Activated naive CD4-positive, alpha-beta T cell treated with anti-CD3 and anti-CD28 coated beads, Interleukin-2, amount 10 ng/mL, durations not matched to agents 7 days and 5 days (primary cell): Measurements from ENCODE around the gene SEMA4D.

Source experiments
- CTCF ChIA-PET: fragments of 350-600 bp; sonication (Branson Sonifier 250); formaldehyde crosslinking; loops from one replicate; lab custom pipeline; 2021; ENCODE audit warnings: antibody characterized with exemption; lab: Charles Lee
- DNase-seq: peaks from one replicate; pipeline ENCODE4 v3.0.0-alpha.2; 2020
- H3K27ac Mint-ChIP-seq: one replicate; pipeline ENCODE4 v1.8.0; 2021; ENCODE audit warnings: mild to moderate bottlenecking, moderate library complexity, mixed read lengths
- H3K27me3 Mint-ChIP-seq: one replicate; pipeline ENCODE4 v1.8.0; 2021; ENCODE audit warnings: mild to moderate bottlenecking, mixed read lengths
- H3K36me3 Mint-ChIP-seq: one replicate; pipeline ENCODE4 v1.8.0; 2021; ENCODE audit warnings: mixed read lengths
- H3K4me1 Mint-ChIP-seq: one replicate; pipeline ENCODE4 v1.8.0; 2021; ENCODE audit warnings: mixed read lengths
- H3K4me3 Mint-ChIP-seq: one replicate; pipeline ENCODE4 v1.8.0; 2021; ENCODE audit warnings: mild to moderate bottlenecking, moderate library complexity, mixed read lengths
- H3K9me3 Mint-ChIP-seq: one replicate; pipeline ENCODE4 v1.8.0; 2021; ENCODE audit warnings: mixed read lengths

Gene SEMA4D

DNA sequence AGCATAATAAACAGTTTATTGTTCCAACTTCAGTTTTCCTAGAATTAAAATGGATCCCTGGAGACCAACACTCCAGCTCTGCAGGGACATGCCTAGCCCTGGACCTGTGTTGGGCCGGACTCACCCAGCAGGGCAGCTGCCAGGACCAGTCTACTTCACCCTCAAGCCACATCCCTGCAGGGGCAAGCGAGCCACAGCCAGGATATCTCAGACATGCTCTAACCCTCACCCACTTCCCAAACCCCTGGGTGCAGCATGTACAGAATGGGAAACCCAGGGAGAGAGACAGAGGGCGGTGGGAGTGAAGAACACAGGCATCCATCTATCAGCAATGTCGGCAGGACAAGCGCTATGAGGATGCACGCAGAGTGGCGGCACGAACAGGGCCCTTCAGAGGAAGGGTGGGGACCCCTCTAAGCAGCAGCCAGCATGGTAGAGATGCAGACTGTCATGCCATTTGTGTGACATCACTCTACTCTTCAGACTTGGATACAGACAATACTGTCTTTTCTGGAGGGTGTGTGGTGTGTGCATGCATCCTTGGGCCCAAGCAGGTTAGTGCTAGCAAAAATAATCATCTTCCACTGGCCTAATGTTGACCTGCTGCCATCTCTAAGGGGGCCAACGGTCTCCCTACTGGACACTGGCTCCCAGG, 83.1 kb downstream of the SEMA4D start:
- Mint-ChIP-seq H3K9me3 (no peaks in the 10 kb centered on the region), H3K4me3 (no peak overlapping the region), H3K36me3 (peaks cover 75% of the 10 kb centered on the region)

GRCh38 chr9:89413963-89414638, 83.8 kb downstream of the SEMA4D start:
- H3K4me1 Mint-ChIP-seq = peaks cover 75% of the 10 kb centered on the region
- no peak overlapping the region for H3K4me3 Mint-ChIP-seq
- H3K27me3 Mint-ChIP-seq = no peaks in the 10 kb centered on the region
- H3K27ac Mint-ChIP-seq = peak overlapping the region; percentile 11
- CTCF ChIA-PET = no interaction called here
- DNase-seq = no peak
- peaks cover 74% of the 10 kb centered on the region for H3K36me3 Mint-ChIP-seq
- H3K9me3 Mint-ChIP-seq = no peaks in the 10 kb centered on the region

More for the DNA sequence above, 83.1 kb downstream of the SEMA4D start:
- H3K4me1 Mint-ChIP-seq = peaks cover 75% of the 10 kb centered on the region
- no peaks in the 10 kb centered on the region for H3K27me3 Mint-ChIP-seq
- CTCF ChIA-PET = no interaction called here
- no peak overlapping the region for H3K27ac Mint-ChIP-seq
- DNase-seq = no peak

DNA sequence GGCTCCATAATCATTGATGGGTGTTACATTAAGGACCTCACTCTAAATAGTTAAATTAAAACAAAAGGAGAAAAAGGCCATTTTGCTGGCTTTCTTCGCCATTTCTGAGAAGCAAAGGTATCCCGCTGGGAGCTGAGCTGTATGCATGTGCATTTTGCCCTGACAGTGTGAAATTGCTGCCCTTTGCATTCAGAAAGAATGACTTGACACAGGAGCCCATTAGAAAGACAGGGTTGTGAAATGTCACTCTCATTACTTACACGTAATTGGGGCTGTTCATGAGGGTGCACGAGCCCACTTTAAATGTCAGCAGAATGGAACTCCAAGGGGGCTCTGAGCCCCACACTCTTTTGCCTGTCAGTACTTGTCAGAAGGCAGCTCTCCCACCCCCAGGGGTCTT, 85.0 kb downstream of the SEMA4D start:
- Mint-ChIP-seq H3K27ac (no peak overlapping the region), H3K4me1 (peaks cover 75% of the 10 kb centered on the region), H3K9me3 (no peaks in the 10 kb centered on the region), H3K27me3 (no peaks in the 10 kb centered on the region), H3K4me3 (no peak overlapping the region), H3K36me3 (peaks cover 74% of the 10 kb centered on the region)
- CTCF ChIA-PET = no interaction called here
- DNase-seq = no peak

DNA sequence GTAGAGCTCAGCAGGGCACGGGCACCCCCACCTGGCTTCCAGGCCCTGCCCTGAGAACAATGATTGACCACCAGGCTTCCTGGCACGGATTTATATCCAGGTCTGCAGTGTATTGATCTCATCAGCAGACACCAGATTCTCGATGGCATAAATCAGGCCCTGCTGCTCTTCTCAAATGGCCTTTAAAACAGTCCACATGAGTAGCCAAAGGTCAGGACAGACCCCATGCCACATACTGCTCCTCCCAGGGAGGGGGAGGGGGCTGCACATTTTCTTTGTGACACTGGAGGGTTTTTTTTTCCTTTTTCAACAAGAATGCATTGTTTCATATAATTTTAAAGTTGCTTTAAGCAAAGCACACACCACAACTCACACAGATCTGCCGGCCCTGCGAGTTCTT, 85.4 kb downstream of the SEMA4D start:
- Mint-ChIP-seq H3K9me3 (peaks cover 3% of the 10 kb centered on the region), H3K27me3 (no peaks in the 10 kb centered on the region), H3K36me3 (peaks cover 73% of the 10 kb centered on the region), H3K4me1 (peaks cover 75% of the 10 kb centered on the region), H3K4me3 (no peak overlapping the region), H3K27ac (no peak overlapping the region)
- CTCF ChIA-PET = no interaction called here
- DNase-seq = no peak

DNA sequence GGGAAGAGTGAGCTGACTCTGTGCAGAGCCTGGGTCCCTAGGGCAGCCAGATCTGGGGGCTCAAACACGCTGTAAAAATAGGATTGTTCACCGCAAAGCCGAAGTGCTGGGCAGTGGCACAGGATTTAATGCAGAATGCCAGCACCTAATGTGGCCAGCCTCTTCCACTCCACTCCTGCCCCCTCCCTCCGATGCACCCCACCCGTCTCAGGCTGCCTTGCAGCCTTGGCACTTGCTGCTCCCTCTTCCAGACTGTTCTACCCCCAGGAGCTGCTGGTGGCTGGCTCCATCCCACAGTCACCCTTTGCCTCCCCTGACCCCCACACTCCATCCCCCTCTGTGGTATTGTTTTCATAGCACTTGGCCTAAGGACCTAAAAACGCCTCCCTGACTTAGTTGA, 86.2 kb downstream of the SEMA4D start:
- Mint-ChIP-seq H3K4me3 (no peak overlapping the region), H3K27me3 (no peaks in the 10 kb centered on the region), H3K4me1 (peaks cover 74% of the 10 kb centered on the region), H3K36me3 (peaks cover 72% of the 10 kb centered on the region), H3K27ac (peak overlapping the region; percentile 57), H3K9me3 (peaks cover 5% of the 10 kb centered on the region)
- CTCF ChIA-PET = interaction anchor here (0.9 to 5.9 kb wide), 2 partner anchors 16 to 137 kb away, joined by 5 to 30 read pairs; no protein-coding TSS in a partner anchor
- no peak for DNase-seq

- Mint-ChIP-seq H3K4me1 (peaks cover 78% of the 10 kb centered on the region), H3K27ac (peak overlapping the region; percentile 84), H3K4me3 (no peak overlapping the region), H3K9me3 (peaks cover 5% of the 10 kb centered on the region), H3K27me3 (no peaks in the 10 kb centered on the region), H3K36me3 (peaks cover 75% of the 10 kb centered on the region)
- peak; percentile 44 for DNase-seq
- CTCF ChIA-PET = interaction anchor here (0.8 to 5.9 kb wide), 7 partner anchors 12 to 138 kb away, joined by 3 to 30 read pairs (median 4); no protein-coding TSS in a partner anchor
Measured at GRCh38 chr9:89410641-89411350, 87.1 kb downstream of the SEMA4D start.

- CTCF ChIA-PET = interaction anchor here (0.8 to 5.9 kb wide), 6 partner anchors 12 to 139 kb away, joined by 3 to 30 read pairs (median 4); no protein-coding TSS in a partner anchor
- H3K36me3 Mint-ChIP-seq = peaks cover 74% of the 10 kb centered on the region
- DNase-seq = no peak
- H3K4me3 Mint-ChIP-seq = no peak overlapping the region
- H3K4me1 Mint-ChIP-seq = peaks cover 82% of the 10 kb centered on the region
- peak overlapping the region; percentile 84 for H3K27ac Mint-ChIP-seq
- H3K27me3 Mint-ChIP-seq = no peaks in the 10 kb centered on the region
- peaks cover 5% of the 10 kb centered on the region for H3K9me3 Mint-ChIP-seq
Measured at GRCh38 chr9:89410022-89410421, 87.9 kb downstream of the SEMA4D start.

- no peak for DNase-seq
- peak overlapping the region; percentile 37 for H3K4me3 Mint-ChIP-seq
- peak overlapping the region; percentile 89 for H3K27ac Mint-ChIP-seq
- H3K27me3 Mint-ChIP-seq = no peaks in the 10 kb centered on the region
- H3K36me3 Mint-ChIP-seq = peaks cover 70% of the 10 kb centered on the region
- peaks cover 5% of the 10 kb centered on the region for H3K9me3 Mint-ChIP-seq
- H3K4me1 Mint-ChIP-seq = peaks cover 82% of the 10 kb centered on the region
- CTCF ChIA-PET = interaction anchor here (1.8 to 5.9 kb wide), 2 partner anchors 18 to 25 kb away, joined by 4 to 30 read pairs; no protein-coding TSS in a partner anchor
Measured at GRCh38 chr9:89409466-89409865, 88.4 kb downstream of the SEMA4D start.

- DNase-seq = peak; percentile 85
- H3K4me1 Mint-ChIP-seq = peaks cover 84% of the 10 kb centered on the region
- CTCF ChIA-PET = interaction anchor here (1.1 to 5.9 kb wide), 4 partner anchors 19 to 141 kb away, joined by 3 to 30 read pairs (median 8); no protein-coding TSS in a partner anchor
- no peaks in the 10 kb centered on the region for H3K27me3 Mint-ChIP-seq
- peak overlapping the region; percentile 89 for H3K27ac Mint-ChIP-seq
- peaks cover 69% of the 10 kb centered on the region for H3K36me3 Mint-ChIP-seq
- H3K4me3 Mint-ChIP-seq = peak overlapping the region; percentile 37
- peaks cover 5% of the 10 kb centered on the region for H3K9me3 Mint-ChIP-seq
Measured at GRCh38 chr9:89408628-89409101, 89.2 kb downstream of the SEMA4D start.

- H3K4me3 Mint-ChIP-seq = no peak overlapping the region
- no peak for DNase-seq
- peaks cover 70% of the 10 kb centered on the region for H3K4me1 Mint-ChIP-seq
- H3K27me3 Mint-ChIP-seq = no peaks in the 10 kb centered on the region
- H3K27ac Mint-ChIP-seq = peak overlapping the region; percentile 84
- peaks cover 5% of the 10 kb centered on the region for H3K9me3 Mint-ChIP-seq
- H3K36me3 Mint-ChIP-seq = peaks cover 71% of the 10 kb centered on the region
- CTCF ChIA-PET = interaction anchor here (0.7 to 5.9 kb wide), 4 partner anchors 19 to 187 kb away, joined by 3 to 30 read pairs (median 8); no protein-coding TSS in a partner anchor
Measured at GRCh38 chr9:89407070-89407469, 90.8 kb downstream of the SEMA4D start.

GRCh38 chr9:89405826-89406225, 92.1 kb downstream of the SEMA4D start:
- peaks cover 5% of the 10 kb centered on the region for H3K9me3 Mint-ChIP-seq
- H3K4me1 Mint-ChIP-seq = peaks cover 60% of the 10 kb centered on the region
- peak overlapping the region; percentile 84 for H3K27ac Mint-ChIP-seq
- CTCF ChIA-PET = interaction anchor here (0.7 kb wide), 1 partner anchor 58 kb away, joined by 3 read pairs; no protein-coding TSS in a partner anchor
- H3K4me3 Mint-ChIP-seq = no peak overlapping the region
- DNase-seq = no peak
- peaks cover 73% of the 10 kb centered on the region for H3K36me3 Mint-ChIP-seq
- no peaks in the 10 kb centered on the region for H3K27me3 Mint-ChIP-seq

DNA sequence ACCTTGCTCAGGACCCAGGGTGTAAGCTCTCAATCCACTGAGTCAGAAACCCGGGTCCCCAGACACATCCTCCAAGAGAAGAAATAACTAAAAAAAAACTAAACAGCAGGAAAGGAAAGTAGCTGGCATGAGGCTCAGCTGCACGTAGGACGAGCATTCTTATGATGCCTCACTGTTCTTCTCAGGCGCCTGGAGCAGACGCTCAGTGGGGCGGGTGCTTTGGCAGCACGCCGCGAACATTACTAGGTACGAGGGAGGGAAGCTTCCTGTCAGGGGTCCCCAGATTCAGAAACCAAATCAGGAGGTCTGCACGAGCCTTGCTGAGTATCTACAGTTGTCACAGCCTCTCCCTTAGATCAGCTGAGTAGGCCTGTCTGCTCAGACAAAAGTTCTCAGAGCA, 93.8 kb downstream of the SEMA4D start:
- Mint-ChIP-seq H3K27ac (peak overlapping the region; percentile 68), H3K4me1 (peaks cover 43% of the 10 kb centered on the region), H3K9me3 (peaks cover 5% of the 10 kb centered on the region), H3K4me3 (no peak overlapping the region), H3K36me3 (peaks cover 78% of the 10 kb centered on the region), H3K27me3 (no peaks in the 10 kb centered on the region)
- no peak for DNase-seq
- CTCF ChIA-PET = interaction anchor here (0.7 to 1.0 kb wide), 3 partner anchors 16 to 144 kb away, joined by 3 read pairs; no protein-coding TSS in a partner anchor

DNA sequence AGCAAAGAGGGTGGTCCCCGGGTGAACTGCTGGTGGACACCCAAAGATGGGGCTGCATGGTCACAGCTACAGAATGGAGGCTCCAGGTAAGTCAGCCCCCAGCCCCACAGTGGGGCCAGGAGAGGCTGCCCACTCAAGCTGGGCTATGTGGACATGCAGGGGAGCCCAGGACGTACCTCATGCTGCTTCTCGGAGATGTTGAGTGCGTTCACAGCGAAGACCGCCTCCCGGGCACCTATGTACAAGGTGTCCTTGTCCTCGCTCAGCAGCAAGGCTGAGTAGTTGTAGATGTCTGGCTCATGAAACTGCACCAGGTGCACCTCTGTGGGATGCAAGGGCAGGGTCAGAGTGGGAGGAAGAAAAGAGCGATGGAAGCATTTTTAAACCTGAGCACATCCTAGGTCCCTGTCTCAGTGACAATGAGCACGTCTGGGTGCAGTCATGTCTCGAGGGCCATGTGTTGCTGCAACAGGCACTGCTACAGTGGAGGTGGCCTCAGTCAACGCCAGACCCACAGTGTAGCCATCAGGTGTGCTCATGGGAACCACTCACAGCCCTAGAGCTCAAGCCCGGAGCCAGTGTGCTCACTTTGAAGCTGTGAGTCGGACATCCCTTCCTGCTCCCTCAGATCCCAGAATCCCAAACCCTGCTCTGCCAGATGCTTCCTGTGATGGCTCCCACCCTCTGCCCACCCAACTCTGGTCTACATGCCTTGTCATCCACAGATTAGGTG, 95.1 kb downstream of the SEMA4D start:
- DNase-seq = no peak
- CTCF ChIA-PET = interaction anchor here (0.7 to 2.0 kb wide), 4 partner anchors 15 to 65 kb away, joined by 3 to 5 read pairs (median 3); no protein-coding TSS in a partner anchor
- Mint-ChIP-seq H3K36me3 (peaks cover 78% of the 10 kb centered on the region), H3K4me1 (peaks cover 31% of the 10 kb centered on the region), H3K27me3 (no peaks in the 10 kb centered on the region), H3K9me3 (peaks cover 5% of the 10 kb centered on the region), H3K27ac (no peak overlapping the region), H3K4me3 (no peak overlapping the region)
